Measurements from ENCODE around the gene ANKS1A.
A peak's percentile ranks its signal among the peaks of the same experiment; 100 is the strongest.
"Not testable (repeated sequence)": the region's sequence is repeated elsewhere in the genome, so short reads cannot be mapped to it uniquely, and the experiment has no call there.

Gene ANKS1A

GRCh38 chr6:34999153-34999552 lies 110.1 kb downstream of the ANKS1A start:
- H3K36me3 Mint-ChIP-seq (ENCODE audit: low read depth), result peaks cover 31% of the 10 kb centered on the region
- H3K9me3 Mint-ChIP-seq; H3K27me3 Mint-ChIP-seq; H3K27ac Mint-ChIP-seq; H3K4me3 Mint-ChIP-seq; H3K4me1 Mint-ChIP-seq (ENCODE audit: low read depth): not testable (repeated sequence)

- not testable (repeated sequence) for H3K4me1 Mint-ChIP-seq (ENCODE audit: low read depth); H3K27ac Mint-ChIP-seq; H3K4me3 Mint-ChIP-seq; H3K27me3 Mint-ChIP-seq; H3K9me3 Mint-ChIP-seq
- peaks cover 25% of the 10 kb centered on the region for H3K36me3 Mint-ChIP-seq (ENCODE audit: low read depth)
Measured at GRCh38 chr6:34999962-35000361, 110.9 kb downstream of the ANKS1A start.

- not testable (repeated sequence) for H3K9me3 Mint-ChIP-seq; H3K27me3 Mint-ChIP-seq; H3K4me3 Mint-ChIP-seq; H3K4me1 Mint-ChIP-seq (ENCODE audit: low read depth); H3K27ac Mint-ChIP-seq
- H3K36me3 Mint-ChIP-seq (ENCODE audit: low read depth), result peaks cover 21% of the 10 kb centered on the region
Measured at GRCh38 chr6:35001349-35001748, 112.3 kb downstream of the ANKS1A start.

- H3K36me3 Mint-ChIP-seq (ENCODE audit: low read depth), result peaks cover 11% of the 10 kb centered on the region
- not testable (repeated sequence) for H3K9me3 Mint-ChIP-seq; H3K4me1 Mint-ChIP-seq (ENCODE audit: low read depth); H3K4me3 Mint-ChIP-seq; H3K27me3 Mint-ChIP-seq; H3K27ac Mint-ChIP-seq
Measured at GRCh38 chr6:35003886-35004530, 115.0 kb downstream of the ANKS1A start.

GRCh38 chr6:35007016-35007415 lies 118.0 kb downstream of the ANKS1A start:
- H3K9me3 Mint-ChIP-seq, result no peaks in the 10 kb centered on the region
- H3K4me3 Mint-ChIP-seq, result no peak overlapping the region
- no peaks in the 10 kb centered on the region for H3K27me3 Mint-ChIP-seq
- H3K27ac Mint-ChIP-seq, result no peak overlapping the region
- H3K36me3 Mint-ChIP-seq (ENCODE audit: low read depth), result peaks cover 8% of the 10 kb centered on the region
- H3K4me1 Mint-ChIP-seq (ENCODE audit: low read depth), result peaks cover 8% of the 10 kb centered on the region

GRCh38 chr6:35008858-35009257 lies 119.8 kb downstream of the ANKS1A start:
- H3K4me3 Mint-ChIP-seq, result no peak overlapping the region
- no peaks in the 10 kb centered on the region for H3K9me3 Mint-ChIP-seq
- peaks cover 8% of the 10 kb centered on the region for H3K36me3 Mint-ChIP-seq (ENCODE audit: low read depth)
- no peak overlapping the region for H3K27ac Mint-ChIP-seq
- H3K4me1 Mint-ChIP-seq (ENCODE audit: low read depth), result peaks cover 8% of the 10 kb centered on the region
- H3K27me3 Mint-ChIP-seq, result no peaks in the 10 kb centered on the region

- H3K36me3 Mint-ChIP-seq (ENCODE audit: low read depth), result no peaks in the 10 kb centered on the region
- H3K27ac Mint-ChIP-seq, result no peak overlapping the region
- peaks cover 8% of the 10 kb centered on the region for H3K4me1 Mint-ChIP-seq (ENCODE audit: low read depth)
- no peaks in the 10 kb centered on the region for H3K9me3 Mint-ChIP-seq
- no peak overlapping the region for H3K4me3 Mint-ChIP-seq
- H3K27me3 Mint-ChIP-seq, result no peaks in the 10 kb centered on the region
Measured at GRCh38 chr6:35011096-35012041, 122.3 kb downstream of the ANKS1A start.

- Mint-ChIP-seq H3K9me3 (no peaks in the 10 kb centered on the region), H3K27ac (no peak overlapping the region), H3K27me3 (no peaks in the 10 kb centered on the region), H3K36me3 (ENCODE audit: low read depth) (peaks cover 6% of the 10 kb centered on the region), H3K4me1 (ENCODE audit: low read depth) (peaks cover 8% of the 10 kb centered on the region), H3K4me3 (no peak overlapping the region)
Measured at GRCh38 chr6:35013701-35014100, 124.6 kb downstream of the ANKS1A start.

- no peaks in the 10 kb centered on the region for H3K9me3 Mint-ChIP-seq
- H3K27ac Mint-ChIP-seq, result peak overlapping the region; percentile 34
- no peaks in the 10 kb centered on the region for H3K27me3 Mint-ChIP-seq
- H3K36me3 Mint-ChIP-seq (ENCODE audit: low read depth), result peaks cover 6% of the 10 kb centered on the region
- H3K4me3 Mint-ChIP-seq, result no peak overlapping the region
- H3K4me1 Mint-ChIP-seq (ENCODE audit: low read depth), result peaks cover 8% of the 10 kb centered on the region
Measured at GRCh38 chr6:35014341-35014740, 125.3 kb downstream of the ANKS1A start.

- H3K36me3 Mint-ChIP-seq (ENCODE audit: low read depth), result peaks cover 6% of the 10 kb centered on the region
- H3K27me3 Mint-ChIP-seq, result no peaks in the 10 kb centered on the region
- H3K9me3 Mint-ChIP-seq, result no peaks in the 10 kb centered on the region
- H3K4me3 Mint-ChIP-seq, result no peak overlapping the region
- peaks cover 8% of the 10 kb centered on the region for H3K4me1 Mint-ChIP-seq (ENCODE audit: low read depth)
- no peak overlapping the region for H3K27ac Mint-ChIP-seq
Measured at GRCh38 chr6:35014786-35015185, 125.7 kb downstream of the ANKS1A start.

GRCh38 chr6:35015476-35015875 lies 126.4 kb downstream of the ANKS1A start:
- Mint-ChIP-seq H3K36me3 (ENCODE audit: low read depth) (peaks cover 6% of the 10 kb centered on the region), H3K4me3 (no peak overlapping the region), H3K4me1 (ENCODE audit: low read depth) (peaks cover 8% of the 10 kb centered on the region), H3K27ac (no peak overlapping the region), H3K9me3 (no peaks in the 10 kb centered on the region), H3K27me3 (no peaks in the 10 kb centered on the region)

- no peak overlapping the region for H3K27ac Mint-ChIP-seq
- peaks cover 6% of the 10 kb centered on the region for H3K36me3 Mint-ChIP-seq (ENCODE audit: low read depth)
- H3K4me1 Mint-ChIP-seq (ENCODE audit: low read depth), result peaks cover 8% of the 10 kb centered on the region
- no peaks in the 10 kb centered on the region for H3K27me3 Mint-ChIP-seq
- H3K4me3 Mint-ChIP-seq, result no peak overlapping the region
- H3K9me3 Mint-ChIP-seq, result no peaks in the 10 kb centered on the region
Measured at GRCh38 chr6:35015996-35016395, 126.9 kb downstream of the ANKS1A start.

GRCh38 chr6:35016502-35017321 lies 127.7 kb downstream of the ANKS1A start:
- Mint-ChIP-seq H3K4me1 (ENCODE audit: low read depth) (peaks cover 2% of the 10 kb centered on the region), H3K4me3 (no peak overlapping the region), H3K36me3 (ENCODE audit: low read depth) (peaks cover 6% of the 10 kb centered on the region), H3K27ac (no peak overlapping the region), H3K27me3 (no peaks in the 10 kb centered on the region), H3K9me3 (no peaks in the 10 kb centered on the region)

GRCh38 chr6:35017411-35018181 lies 128.5 kb downstream of the ANKS1A start:
- Mint-ChIP-seq H3K4me3 (no peak overlapping the region), H3K9me3 (no peaks in the 10 kb centered on the region), H3K36me3 (ENCODE audit: low read depth) (peaks cover 6% of the 10 kb centered on the region), H3K27me3 (no peaks in the 10 kb centered on the region), H3K27ac (no peak overlapping the region), H3K4me1 (ENCODE audit: low read depth) (no peaks in the 10 kb centered on the region)

All from stimulated activated naive CD8-positive, alpha-beta T cell treated with anti-CD3 and anti-CD28 coated beads, Interleukin-15, Interleukin-2, amounts not matched to agents 100 ng/mL and 50 ng/mL, for 24 hours (primary cell).